HEK293T (cell line): ENCODE results near the gene KIF26B.

ENCODE experiments used
- CTCF ChIA-PET: fragments of 350-600 bp; formaldehyde crosslinking; extraction: SDS; loops from one replicate; lab custom pipeline; 2021; ENCODE audit warnings: antibody characterized with exemption, inconsistent platforms; lab: Yijun Ruan, JAX
- POLR2A ChIA-PET: fragments of 350-600 bp; formaldehyde crosslinking; extraction: SDS; loops from one replicate; lab custom pipeline; 2020; ENCODE audit warnings: antibody characterized with exemption, inconsistent platforms; lab: Yijun Ruan, JAX
- DNase-seq: peaks from one replicate; pipeline ENCODE4 v3.0.0; 2012; ENCODE audit warnings: mixed read lengths; ENCODE audit errors: extremely low spot score
- ARNT ChIP-seq: fragments of 450-650 bp; IDR thresholded peaks from 2 replicates; pipeline ENCODE4 v1.6.1; 2017; ENCODE audit warnings: mild to moderate bottlenecking
- BHLHE40 ChIP-seq: fragments of 450-650 bp; IDR thresholded peaks from 2 replicates; pipeline ENCODE4 v1.6.1; 2016; ENCODE audit warnings: mild to moderate bottlenecking, moderate library complexity, borderline replicate concordance
- CTBP1 ChIP-seq: fragments of 450-650 bp; IDR thresholded peaks from 2 replicates; pipeline ENCODE4 v1.6.1; 2016; ENCODE audit warnings: borderline replicate concordance
- ELF4 ChIP-seq: fragments of 450-650 bp; IDR thresholded peaks from 2 replicates; pipeline ENCODE4 v1.6.1; 2017; ENCODE audit warnings: antibody characterized with exemption
- FOXA1 ChIP-seq: fragments of 450-650 bp; IDR thresholded peaks from 2 replicates; pipeline ENCODE4 v1.6.1; 2016; ENCODE audit warnings: mild to moderate bottlenecking
- FOXK2 ChIP-seq: fragments of 450-650 bp; IDR thresholded peaks from 2 replicates; pipeline ENCODE4 v1.6.1; 2016; ENCODE audit warnings: mild to moderate bottlenecking
- FOXM1 ChIP-seq: fragments of 450-650 bp; IDR thresholded peaks from 2 replicates; pipeline ENCODE4 v1.6.1; 2017; ENCODE audit warnings: mild to moderate bottlenecking, borderline replicate concordance
- HDGF ChIP-seq: fragments of 450-650 bp; IDR thresholded peaks from 2 replicates; pipeline ENCODE4 v1.6.1; 2017; ENCODE audit warnings: antibody characterized with exemption, borderline replicate concordance
- L3MBTL2 ChIP-seq: fragments of 450-650 bp; conservative IDR thresholded peaks from 2 replicates; pipeline ENCODE4 v1.6.1; 2016; ENCODE audit warnings: mild to moderate bottlenecking
- LEF1 ChIP-seq: fragments of 450-650 bp; IDR thresholded peaks from 2 replicates; pipeline ENCODE4 v1.6.1; 2017; ENCODE audit warnings: mild to moderate bottlenecking, borderline replicate concordance
- NFRKB ChIP-seq: fragments of 450-650 bp; IDR thresholded peaks from 2 replicates; pipeline ENCODE4 v1.6.1; 2016; ENCODE audit warnings: mild to moderate bottlenecking, moderate library complexity
- SP1 ChIP-seq: fragments of 450-650 bp; IDR thresholded peaks from 2 replicates; pipeline ENCODE4 v1.6.1; 2017
- SUZ12 ChIP-seq: fragments of 450-650 bp; IDR thresholded peaks from 2 replicates; pipeline ENCODE4 v1.6.1; 2016; ENCODE audit warnings: mild to moderate bottlenecking
- TARDBP ChIP-seq: fragments of 450-650 bp; IDR thresholded peaks from 2 replicates; pipeline ENCODE4 v1.6.1; 2016
- ZNF384 ChIP-seq: fragments of 450-650 bp; IDR thresholded peaks from 2 replicates; pipeline ENCODE4 v1.6.1; 2016
- TF ChIP-seq, protein P1 (sequence below): fragments of 450-650 bp; IDR thresholded peaks from 2 replicates; pipeline ENCODE4 v1.6.1; 2016

The KIF26B gene

GRCh38 chr1:245111073-245111472 lies 43.7 kb upstream of the KIF26B start:
- ChIA-PET CTCF (interaction anchor here (0.6 kb wide), 2 partner anchors 649 to 1440 kb away, joined by 3 read pairs; no protein-coding TSS in a partner anchor), POLR2A (no interaction called here)
- no peak for DNase-seq
- TF ChIP-seq FOXA1 (no peak), BHLHE40 (no peak), SP1 (no peak), NFRKB (no peak), FOXM1 (no peak)

GRCh38 chr1:245113649-245114048 lies 41.1 kb upstream of the KIF26B start:
- TF ChIP-seq L3MBTL2 (no peak), SUZ12 (no peak), FOXK2 (no peak), SP1 (no peak), FOXM1 (no peak), ARNT (no peak), TARDBP (no peak), NFRKB (no peak), ZNF384 (no peak)
- TF ChIP-seq, protein P1, sequence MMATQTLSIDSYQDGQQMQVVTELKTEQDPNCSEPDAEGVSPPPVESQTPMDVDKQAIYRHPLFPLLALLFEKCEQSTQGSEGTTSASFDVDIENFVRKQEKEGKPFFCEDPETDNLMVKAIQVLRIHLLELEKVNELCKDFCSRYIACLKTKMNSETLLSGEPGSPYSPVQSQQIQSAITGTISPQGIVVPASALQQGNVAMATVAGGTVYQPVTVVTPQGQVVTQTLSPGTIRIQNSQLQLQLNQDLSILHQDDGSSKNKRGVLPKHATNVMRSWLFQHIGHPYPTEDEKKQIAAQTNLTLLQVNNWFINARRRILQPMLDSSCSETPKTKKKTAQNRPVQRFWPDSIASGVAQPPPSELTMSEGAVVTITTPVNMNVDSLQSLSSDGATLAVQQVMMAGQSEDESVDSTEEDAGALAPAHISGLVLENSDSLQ = no peak
- POLR2A ChIA-PET = no interaction called here
- no peak for DNase-seq
- CTCF ChIA-PET = no interaction called here

DNA sequence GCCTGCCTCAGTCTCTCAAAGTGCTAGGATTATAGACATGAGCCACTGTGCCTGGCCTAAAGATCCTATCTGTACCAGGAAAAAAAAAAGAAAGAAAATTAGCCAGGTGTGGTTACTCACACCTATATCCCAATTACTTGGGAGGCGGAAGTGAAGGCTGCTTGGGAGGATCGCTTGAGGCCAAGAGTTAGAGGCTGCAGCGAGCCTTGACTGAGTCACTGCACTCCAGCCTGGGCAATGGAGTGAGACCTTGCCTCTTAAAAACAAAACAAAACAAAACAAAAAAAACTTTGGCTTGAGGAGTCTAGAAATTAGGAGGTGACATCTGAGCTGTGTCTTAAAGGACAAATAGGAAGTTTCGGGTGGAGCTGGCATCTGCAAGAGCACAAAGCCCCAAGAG lies 38.7 kb upstream of the KIF26B start:
- DNase-seq = no peak
- ChIA-PET CTCF (no interaction called here), POLR2A (no interaction called here)
- TF ChIP-seq ZNF384 = no peak
- TF ChIP-seq, protein P1 = no peak
- TF ChIP-seq FOXA1 = no peak

DNA sequence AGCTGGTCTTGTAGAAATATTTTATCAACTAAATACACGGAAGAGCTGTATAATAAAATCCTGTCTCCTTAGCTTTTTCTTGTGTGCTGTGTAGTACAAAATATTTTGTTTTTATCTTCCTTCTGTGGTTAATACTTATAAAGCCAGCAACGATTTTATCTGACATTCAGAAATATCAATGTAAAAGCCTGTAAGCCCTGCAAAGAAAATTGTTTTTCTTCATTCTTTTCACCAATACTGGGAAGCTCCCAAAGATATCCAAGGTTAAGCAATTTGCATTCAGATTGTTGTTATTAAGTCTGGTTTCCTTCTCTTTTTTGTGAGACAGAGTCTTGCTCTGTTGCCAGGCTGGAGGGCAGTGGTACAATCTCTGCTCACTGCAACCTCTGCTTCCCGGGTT lies 38.0 kb upstream of the KIF26B start:
- TF ChIP-seq ARNT (no peak), HDGF (no peak), FOXK2 (no peak), L3MBTL2 (no peak), LEF1 (no peak), NFRKB (no peak), ELF4 (no peak), FOXM1 (no peak), ZNF384 (no peak), BHLHE40 (no peak), FOXA1 (no peak), SP1 (no peak), SUZ12 (no peak), CTBP1 (no peak), TARDBP (no peak)
- TF ChIP-seq, protein P1 = no peak
- POLR2A ChIA-PET = no interaction called here
- CTCF ChIA-PET = interaction anchor here (0.6 kb wide), 1 partner anchor 11 kb away, joined by 4 read pairs; no protein-coding TSS in a partner anchor
- DNase-seq = no peak

GRCh38 chr1:245118066-245118465 lies 36.7 kb upstream of the KIF26B start:
- ChIA-PET CTCF (no interaction called here), POLR2A (no interaction called here)
- DNase-seq = no peak
- TF ChIP-seq FOXM1 (no peak), FOXA1 (no peak), SUZ12 (no peak), CTBP1 (no peak), ARNT (no peak), SP1 (no peak), HDGF (no peak), BHLHE40 (no peak)
- TF ChIP-seq, protein P1 = no peak

DNA sequence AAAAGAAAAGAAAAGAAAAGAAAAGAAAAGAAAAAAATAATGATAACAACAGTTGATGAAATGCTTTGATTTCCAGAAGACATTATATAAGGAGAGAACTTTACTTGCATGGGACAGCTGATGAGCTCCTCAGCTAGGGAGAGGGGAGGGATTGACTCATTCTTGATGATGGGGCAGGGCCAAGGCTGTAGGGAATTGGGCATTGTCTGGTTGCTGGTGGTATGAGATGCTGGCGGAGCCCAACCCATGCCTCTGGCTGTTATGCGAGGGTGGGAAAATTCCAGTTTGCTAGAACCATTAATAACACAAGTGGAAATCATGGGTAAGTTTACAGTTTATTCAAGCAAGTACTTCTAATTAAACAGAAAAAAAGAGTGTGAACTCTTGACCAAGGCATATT lies 36.0 kb upstream of the KIF26B start:
- no peak for DNase-seq
- no peak for TF ChIP-seq HDGF
- no peak for TF ChIP-seq FOXK2
- TF ChIP-seq ELF4 = no peak
- TF ChIP-seq TARDBP = no peak
- TF ChIP-seq ARNT = no peak
- no peak for TF ChIP-seq SUZ12
- TF ChIP-seq CTBP1 = no peak
- TF ChIP-seq, protein P1 = no peak
- POLR2A ChIA-PET = no interaction called here
- CTCF ChIA-PET = no interaction called here
